Measurements from ENCODE around the gene DSC3.
"Not testable (repeated sequence)": the region's sequence is repeated elsewhere in the genome, so short reads cannot be mapped to it uniquely, and the experiment has no call there.

The DSC3 gene

DNA sequence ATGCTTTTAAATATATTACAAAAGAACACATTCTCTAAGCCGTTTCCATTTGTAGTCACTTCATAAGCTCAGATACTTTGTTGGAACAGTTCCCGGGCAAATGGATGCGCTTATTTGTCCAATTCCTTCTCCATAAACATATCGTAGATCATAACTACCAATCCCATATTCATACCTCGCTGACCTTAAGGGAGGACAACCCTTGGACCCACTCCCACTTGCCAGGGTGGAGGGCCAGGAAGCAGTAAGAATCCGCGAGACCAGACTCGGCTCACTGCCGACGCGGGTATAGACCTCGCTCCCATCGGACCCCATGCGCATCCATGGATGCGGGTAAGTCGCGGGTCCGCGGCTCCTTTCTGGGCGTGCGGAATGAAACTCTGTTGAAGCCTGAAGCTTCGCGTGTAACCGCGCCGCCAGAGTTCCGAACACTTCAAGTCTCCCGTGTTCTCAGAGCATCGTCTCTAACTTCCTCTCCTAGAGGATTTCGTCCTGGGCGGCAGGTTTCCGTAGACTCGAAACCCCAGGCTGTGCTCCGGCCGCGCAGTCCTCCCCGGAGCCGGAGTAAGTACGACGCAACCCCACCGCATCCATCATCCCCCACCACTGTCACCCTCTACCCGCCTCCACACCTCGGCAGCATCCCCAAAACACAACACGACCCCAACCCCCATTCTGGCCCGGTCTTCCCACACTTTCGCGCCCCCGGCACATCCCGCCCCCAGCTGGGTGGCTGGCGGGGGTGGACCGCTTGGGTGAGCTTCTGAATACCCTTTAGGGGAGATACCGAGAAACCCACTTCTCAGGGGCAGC, 1.1 kb downstream of the DSC3 start:
- Histone ChIP-seq H3K36me3 (ENCODE audit: control insufficient read depth in 1 of 2, insufficient read depth in 2 of 2, low read length in 2 of 2) (no peaks in the 10 kb centered on the region), H3K4me3 (ENCODE audit: low read depth in 1 of 2, low read length in 2 of 2) (peak overlapping the region; percentile 35 to 68), H3K27me3 (ENCODE audit: low read depth, low read length) (peaks cover 44% of the 10 kb centered on the region), H3K9me3 (ENCODE audit: control insufficient read depth in 1 of 2, low read length in 2 of 2) (peaks cover 0 to 4% of the 10 kb centered on the region in 2 donors), H3K4me1 (ENCODE audit: control insufficient read depth in 1 of 2, insufficient read depth in 2 of 2, low read length in 2 of 2) (peaks cover 0 to 20% of the 10 kb centered on the region in 2 donors), H3K27ac (ENCODE audit: low read length) (no peak overlapping the region)

DNA sequence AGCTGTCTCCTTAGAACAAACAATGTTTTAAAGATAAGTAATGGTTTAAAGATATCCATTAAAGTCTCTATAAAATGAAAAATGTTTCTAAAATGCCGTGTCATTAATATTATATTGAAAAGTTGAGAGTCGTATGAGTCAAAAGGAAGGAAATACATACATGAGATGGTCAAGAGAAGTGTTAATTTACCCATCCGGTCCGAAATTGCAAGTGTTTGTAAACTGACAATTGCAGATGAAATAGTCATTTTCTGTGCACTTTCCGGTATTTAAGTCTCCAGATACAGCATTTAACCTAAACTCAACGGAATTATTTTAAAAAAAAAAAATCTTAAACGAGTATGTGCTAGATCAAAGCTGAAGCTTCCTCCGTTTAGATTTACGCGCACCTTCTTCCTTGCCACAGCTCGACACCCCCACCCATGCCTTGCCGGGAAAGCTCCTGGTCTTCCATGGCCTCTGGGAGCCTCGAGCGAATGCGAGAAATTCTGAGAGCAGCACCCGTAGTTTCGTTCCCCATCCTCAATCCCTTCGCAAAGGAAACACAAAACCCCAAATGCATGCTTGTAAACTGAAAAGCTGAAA, 1.8 kb downstream of the DSC3 start:
- no peaks in the 10 kb centered on the region for H3K36me3 ChIP-seq (ENCODE audit: control insufficient read depth in 1 of 2, insufficient read depth in 2 of 2, low read length in 2 of 2)
- peak overlapping the region; percentile 35 to 68 for H3K4me3 ChIP-seq (ENCODE audit: low read depth in 1 of 2, low read length in 2 of 2)
- peaks cover 0 to 4% of the 10 kb centered on the region in 2 donors for H3K9me3 ChIP-seq (ENCODE audit: control insufficient read depth in 1 of 2, low read length in 2 of 2)
- H3K27me3 ChIP-seq (ENCODE audit: low read depth, low read length) = peaks cover 44% of the 10 kb centered on the region
- no peak overlapping the region for H3K27ac ChIP-seq (ENCODE audit: low read length)
- H3K4me1 ChIP-seq (ENCODE audit: control insufficient read depth in 1 of 2, insufficient read depth in 2 of 2, low read length in 2 of 2) = peaks cover 0 to 20% of the 10 kb centered on the region in 2 donors

DNA sequence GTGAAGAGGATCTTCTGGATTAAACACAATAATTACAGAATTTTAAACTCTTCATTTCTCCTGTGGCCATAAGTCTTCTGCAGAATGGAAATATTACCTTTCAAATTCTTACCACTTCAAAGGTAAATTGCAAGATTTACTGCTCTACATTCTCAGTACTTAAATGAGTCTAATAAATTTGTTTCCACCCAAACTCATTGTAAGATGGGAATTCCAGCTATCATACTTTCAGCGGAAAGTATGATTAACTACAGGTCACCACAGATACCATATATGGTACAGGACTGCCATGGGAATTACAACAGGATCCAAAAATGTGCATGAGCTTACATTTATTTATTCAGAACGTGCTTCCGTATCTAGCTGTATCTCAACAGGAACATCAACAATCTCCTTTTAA, 3.1 kb downstream of the DSC3 start:
- H3K4me3 ChIP-seq (ENCODE audit: low read depth in 1 of 2, low read length in 2 of 2) = no peak overlapping the region
- peaks cover 0 to 4% of the 10 kb centered on the region in 2 donors for H3K9me3 ChIP-seq (ENCODE audit: control insufficient read depth in 1 of 2, low read length in 2 of 2)
- peaks cover 44% of the 10 kb centered on the region for H3K27me3 ChIP-seq (ENCODE audit: low read depth, low read length)
- peaks cover 0 to 20% of the 10 kb centered on the region in 2 donors for H3K4me1 ChIP-seq (ENCODE audit: control insufficient read depth in 1 of 2, insufficient read depth in 2 of 2, low read length in 2 of 2)
- no peak overlapping the region for H3K27ac ChIP-seq (ENCODE audit: low read length)
- no peaks in the 10 kb centered on the region for H3K36me3 ChIP-seq (ENCODE audit: control insufficient read depth in 1 of 2, insufficient read depth in 2 of 2, low read length in 2 of 2)

DNA sequence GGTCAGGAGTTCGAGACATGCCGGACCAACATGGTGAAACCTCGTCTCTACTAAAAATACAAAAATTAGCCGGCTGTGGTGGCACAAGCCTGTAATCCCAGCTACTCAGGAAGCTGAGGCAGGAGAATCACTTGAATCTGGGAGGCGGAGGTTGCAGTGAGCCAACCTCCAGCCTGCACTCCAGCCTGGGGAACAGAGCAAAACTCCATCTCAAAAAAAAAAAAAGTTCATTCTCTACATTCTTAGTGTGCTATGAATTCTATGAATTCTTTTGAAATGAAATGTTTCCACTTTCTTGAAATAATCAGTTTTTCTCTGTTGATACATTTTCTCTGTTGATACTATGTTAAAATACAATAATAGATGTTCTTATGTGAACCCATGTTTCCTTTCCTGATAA, 4.9 kb downstream of the DSC3 start:
- Histone ChIP-seq H3K4me1 (ENCODE audit: control insufficient read depth in 1 of 2, insufficient read depth in 2 of 2, low read length in 2 of 2) (peaks cover 0 to 16% of the 10 kb centered on the region in 2 donors), H3K27me3 (ENCODE audit: low read depth, low read length) (peaks cover 36% of the 10 kb centered on the region)
- H3K36me3 ChIP-seq (ENCODE audit: control insufficient read depth in 1 of 2, insufficient read depth in 2 of 2, low read length in 2 of 2); H3K9me3 ChIP-seq (ENCODE audit: control insufficient read depth in 1 of 2, low read length in 2 of 2); H3K4me3 ChIP-seq (ENCODE audit: low read depth in 1 of 2, low read length in 2 of 2); H3K27ac ChIP-seq (ENCODE audit: low read length): not testable (repeated sequence)

DNA sequence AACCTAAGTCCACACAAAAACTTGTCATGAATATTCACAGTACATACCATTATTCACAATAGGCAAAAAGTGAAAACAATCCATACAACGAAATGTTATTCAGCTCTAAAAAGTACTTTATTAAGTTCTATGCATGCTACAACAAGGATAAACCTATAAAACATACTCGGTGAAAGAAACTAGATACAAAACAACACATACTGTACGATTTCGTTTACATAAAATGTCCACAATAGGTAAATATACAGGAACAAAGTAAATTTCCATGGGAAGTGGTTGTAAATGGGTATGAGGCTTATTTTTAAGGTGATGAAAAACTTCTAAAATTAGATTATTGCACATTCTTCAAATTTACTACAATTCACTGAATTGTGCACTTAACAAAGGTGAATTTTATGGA, 8.0 kb downstream of the DSC3 start:
- Histone ChIP-seq H3K27ac (ENCODE audit: low read length) (no peak overlapping the region), H3K27me3 (ENCODE audit: low read depth, low read length) (peaks cover 5% of the 10 kb centered on the region), H3K4me1 (ENCODE audit: control insufficient read depth in 1 of 2, insufficient read depth in 2 of 2, low read length in 2 of 2) (no peaks in the 10 kb centered on the region), H3K9me3 (ENCODE audit: control insufficient read depth in 1 of 2, low read length in 2 of 2) (peaks cover 0 to 2% of the 10 kb centered on the region in 2 donors), H3K4me3 (ENCODE audit: low read depth in 1 of 2, low read length in 2 of 2) (no peak overlapping the region), H3K36me3 (ENCODE audit: control insufficient read depth in 1 of 2, insufficient read depth in 2 of 2, low read length in 2 of 2) (no peaks in the 10 kb centered on the region)

DNA sequence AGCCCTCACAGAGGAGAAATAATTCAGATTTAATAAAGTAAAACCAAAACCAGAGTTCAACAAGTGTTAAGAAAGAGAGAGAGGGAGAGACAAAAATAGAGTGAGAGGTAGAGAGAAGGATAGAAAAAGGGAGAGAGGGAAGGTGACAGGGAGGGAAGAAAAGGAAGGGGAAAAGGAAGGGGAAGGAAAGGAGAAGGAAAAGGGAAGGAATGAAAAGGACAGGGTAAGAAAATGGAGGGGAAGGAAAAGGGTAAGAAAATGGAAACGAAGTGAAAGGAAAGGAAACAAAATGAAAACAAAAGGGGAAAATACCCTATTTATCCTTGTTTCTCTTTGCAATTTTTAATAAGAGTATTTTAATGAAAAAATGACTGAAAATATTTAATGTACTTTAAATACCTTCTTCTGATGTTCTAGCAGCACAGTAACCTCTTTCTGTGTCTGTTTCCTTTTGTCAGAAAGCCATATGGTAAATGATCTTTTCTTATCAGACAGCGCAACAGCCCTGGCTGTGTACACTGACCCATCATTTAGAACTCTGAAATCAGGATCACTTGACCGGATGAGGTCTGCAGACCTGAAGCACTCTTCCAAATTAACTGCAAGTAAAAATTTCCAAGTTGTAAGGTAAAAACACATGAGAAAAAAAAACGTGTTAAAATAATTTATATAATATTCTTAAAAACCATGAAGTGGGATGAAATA, 11.8 kb downstream of the DSC3 start:
- peaks cover 0 to 2% of the 10 kb centered on the region in 2 donors for H3K9me3 ChIP-seq (ENCODE audit: control insufficient read depth in 1 of 2, low read length in 2 of 2)
- H3K4me3 ChIP-seq (ENCODE audit: low read depth in 1 of 2, low read length in 2 of 2) = no peak overlapping the region
- no peak overlapping the region for H3K27ac ChIP-seq (ENCODE audit: low read length)
- H3K4me1 ChIP-seq (ENCODE audit: control insufficient read depth in 1 of 2, insufficient read depth in 2 of 2, low read length in 2 of 2) = no peaks in the 10 kb centered on the region
- no peaks in the 10 kb centered on the region for H3K27me3 ChIP-seq (ENCODE audit: low read depth, low read length)
- no peaks in the 10 kb centered on the region for H3K36me3 ChIP-seq (ENCODE audit: control insufficient read depth in 1 of 2, insufficient read depth in 2 of 2, low read length in 2 of 2)

DNA sequence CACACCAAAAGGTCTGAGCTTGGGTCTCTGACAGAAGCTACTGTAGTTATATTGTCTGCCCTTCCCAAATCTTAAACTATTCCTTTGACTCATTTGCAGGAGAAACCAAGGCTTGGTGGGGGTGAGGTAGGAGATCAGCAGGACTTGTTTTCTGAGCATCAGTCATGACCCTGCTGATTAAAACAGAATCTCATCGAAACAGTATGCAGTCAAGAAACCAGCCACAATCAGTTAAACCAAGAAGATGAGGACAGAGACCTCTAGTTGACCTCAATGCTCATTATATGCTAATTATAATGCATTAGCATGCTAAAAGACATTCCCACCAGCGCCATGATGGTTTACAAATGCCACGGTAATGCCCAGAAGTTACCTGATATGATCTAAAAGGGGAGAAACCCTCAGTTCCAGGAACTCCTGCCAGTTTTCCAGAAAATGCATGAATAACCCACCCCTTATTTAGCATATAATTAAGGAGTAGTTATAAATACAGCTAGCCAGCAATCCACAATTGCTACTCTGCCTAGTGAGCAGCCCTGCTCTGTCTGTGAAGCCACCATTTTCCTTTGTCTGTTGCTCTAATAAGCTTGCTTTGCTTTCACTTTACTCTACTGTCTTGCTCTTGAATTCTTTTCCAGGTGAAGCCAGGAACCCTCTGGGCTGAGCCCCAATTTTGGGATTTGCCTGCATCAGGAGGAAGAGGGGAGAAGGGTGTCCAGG, 26.7 kb downstream of the DSC3 start:
- H3K27ac ChIP-seq (ENCODE audit: low read length) = no peak overlapping the region
- no peak overlapping the region for H3K4me3 ChIP-seq (ENCODE audit: low read depth in 1 of 2, low read length in 2 of 2)
- no peaks in the 10 kb centered on the region for H3K27me3 ChIP-seq (ENCODE audit: low read depth, low read length)
- H3K9me3 ChIP-seq (ENCODE audit: control insufficient read depth in 1 of 2, low read length in 2 of 2) = no peaks in the 10 kb centered on the region
- no peaks in the 10 kb centered on the region for H3K36me3 ChIP-seq (ENCODE audit: control insufficient read depth in 1 of 2, insufficient read depth in 2 of 2, low read length in 2 of 2)
- no peaks in the 10 kb centered on the region for H3K4me1 ChIP-seq (ENCODE audit: control insufficient read depth in 1 of 2, insufficient read depth in 2 of 2, low read length in 2 of 2)

DNA sequence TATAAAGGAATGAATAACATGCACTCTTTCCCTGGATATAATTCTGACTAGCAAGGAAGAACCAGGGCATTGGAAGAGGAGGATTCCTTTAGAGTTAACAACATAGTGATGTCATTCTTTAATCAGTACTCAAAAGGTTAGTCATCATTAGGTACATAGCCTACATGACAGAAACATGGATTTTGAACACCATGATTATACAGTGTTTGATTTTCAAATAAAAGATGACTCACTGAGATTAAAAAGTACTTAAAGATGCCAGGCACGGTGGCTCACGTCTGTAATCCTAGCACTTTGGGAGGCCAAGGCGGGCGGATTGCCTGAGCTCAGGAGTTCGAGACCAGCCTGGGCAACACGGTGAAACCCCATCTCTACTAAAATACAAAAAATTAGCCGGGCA, 31.1 kb downstream of the DSC3 start:
- H3K4me1 ChIP-seq (ENCODE audit: control insufficient read depth in 1 of 2, insufficient read depth in 2 of 2, low read length in 2 of 2); H3K9me3 ChIP-seq (ENCODE audit: control insufficient read depth in 1 of 2, low read length in 2 of 2); H3K36me3 ChIP-seq (ENCODE audit: control insufficient read depth in 1 of 2, insufficient read depth in 2 of 2, low read length in 2 of 2); H3K27me3 ChIP-seq (ENCODE audit: low read depth, low read length); H3K4me3 ChIP-seq (ENCODE audit: low read depth in 1 of 2, low read length in 2 of 2); H3K27ac ChIP-seq (ENCODE audit: low read length): not testable (repeated sequence)

DNA sequence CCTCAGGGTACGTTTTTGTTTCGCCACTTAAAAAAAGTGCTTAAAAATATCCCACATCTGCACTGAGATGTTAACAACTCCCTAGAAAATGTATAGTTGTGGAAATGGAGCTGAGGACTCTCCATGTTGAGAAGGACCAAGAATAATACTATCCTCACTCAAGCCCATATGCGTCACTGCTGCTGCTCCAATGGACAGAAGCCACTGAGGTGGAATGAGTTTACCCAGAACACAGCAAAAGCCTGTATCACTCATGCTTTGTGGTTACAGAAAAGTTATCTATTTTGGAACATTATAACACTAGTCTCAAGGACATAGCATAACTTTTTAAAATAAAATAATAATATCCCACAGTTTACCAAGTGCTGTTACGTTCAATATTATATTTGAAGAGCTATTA, 31.9 kb downstream of the DSC3 start:
- Histone ChIP-seq H3K27ac (ENCODE audit: low read length) (no peak overlapping the region), H3K4me1 (ENCODE audit: control insufficient read depth in 1 of 2, insufficient read depth in 2 of 2, low read length in 2 of 2) (no peaks in the 10 kb centered on the region), H3K9me3 (ENCODE audit: control insufficient read depth in 1 of 2, low read length in 2 of 2) (no peaks in the 10 kb centered on the region), H3K27me3 (ENCODE audit: low read depth, low read length) (no peaks in the 10 kb centered on the region), H3K36me3 (ENCODE audit: control insufficient read depth in 1 of 2, insufficient read depth in 2 of 2, low read length in 2 of 2) (no peaks in the 10 kb centered on the region), H3K4me3 (ENCODE audit: low read depth in 1 of 2, low read length in 2 of 2) (no peak overlapping the region)

DNA sequence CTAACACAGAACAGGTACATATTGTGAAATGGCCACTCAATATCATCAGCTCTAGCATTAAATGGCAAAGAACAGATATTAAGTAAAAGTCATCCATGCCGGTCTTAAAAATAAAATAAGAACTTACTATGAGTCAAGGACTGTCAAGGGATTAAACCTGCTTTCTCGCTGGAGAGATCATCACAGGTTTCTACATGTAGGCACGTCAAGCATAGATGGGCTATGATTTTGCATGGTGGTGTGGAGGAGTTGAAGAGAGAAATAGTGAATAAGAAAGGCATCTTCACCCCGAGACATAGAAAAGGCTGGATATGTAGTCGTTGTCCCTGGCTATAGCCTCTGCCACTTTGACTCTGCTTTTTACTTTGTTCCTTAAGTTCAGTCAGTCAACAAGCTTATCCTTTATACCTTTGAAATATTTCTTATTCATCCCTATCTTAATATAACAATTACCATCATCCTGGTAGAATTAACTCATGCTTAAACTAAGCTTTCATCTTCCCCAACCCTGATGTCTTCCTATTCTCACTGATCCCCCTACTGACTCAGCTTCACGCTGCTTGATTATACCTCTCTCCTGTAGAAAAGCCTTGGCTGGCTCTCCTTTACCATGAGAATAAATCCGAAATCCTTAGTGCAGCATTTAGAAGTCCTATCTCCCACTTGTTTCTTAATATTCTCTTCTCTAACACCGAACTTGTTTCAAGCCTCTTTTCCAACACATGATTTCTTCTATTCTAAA, 42.5 kb downstream of the DSC3 start:
- Histone ChIP-seq H3K36me3 (ENCODE audit: control insufficient read depth in 1 of 2, insufficient read depth in 2 of 2, low read length in 2 of 2) (no peaks in the 10 kb centered on the region), H3K4me3 (ENCODE audit: low read depth in 1 of 2, low read length in 2 of 2) (no peak overlapping the region), H3K27ac (ENCODE audit: low read length) (no peak overlapping the region), H3K27me3 (ENCODE audit: low read depth, low read length) (no peaks in the 10 kb centered on the region), H3K4me1 (ENCODE audit: control insufficient read depth in 1 of 2, insufficient read depth in 2 of 2, low read length in 2 of 2) (no peaks in the 10 kb centered on the region), H3K9me3 (ENCODE audit: control insufficient read depth in 1 of 2, low read length in 2 of 2) (no peaks in the 10 kb centered on the region)
